ENCODE data around the gene SSTR4. TPM values are rescaled to one million over a fixed set of nuclear protein-coding genes. Genes with fewer than 3 reads are reported as not detected.

SSTR4 gene
- total and polyA plus RNA-seq, 4 donors = not detected

DNA sequence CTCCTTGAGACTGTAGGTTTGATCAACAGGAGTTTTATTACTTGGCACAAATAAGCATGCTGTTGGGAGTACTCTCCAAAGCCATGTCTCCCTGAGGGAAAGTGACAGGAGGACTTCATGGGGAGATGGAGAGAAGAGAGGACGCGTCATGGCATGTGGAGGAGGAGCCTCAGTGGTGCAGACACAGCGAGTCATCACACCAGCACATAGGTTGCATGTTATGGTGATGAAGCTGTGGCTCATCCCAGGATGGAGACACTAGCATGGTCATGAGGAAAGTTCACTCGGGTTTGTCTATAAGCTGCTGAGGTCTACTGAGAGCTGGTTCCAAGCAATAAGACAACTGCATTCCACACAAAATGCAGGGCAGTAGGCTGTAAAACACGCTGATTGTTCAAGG, 13.2 kb upstream of the SSTR4 start:
- no peak overlapping the region for H3K9ac ChIP-seq (ENCODE audit: low read depth in 1 of 2, low read length in 2 of 2)
- TF ChIP-seq NR2F2 (IDR thresholded peaks at IDR 0.05) (no peak), RAD21 (IDR thresholded peaks at IDR 0.05) (no peak), EGR1 (IDR thresholded peaks at IDR 0.05; ENCODE audit: low read depth in 2 of 2) (no peak), GABPA (IDR thresholded peaks at IDR 0.05 in 1 of 2, conservative IDR thresholded peaks at IDR 0.05 in 1 of 2) (no peak)
- TF ChIP-seq, protein P1, sequence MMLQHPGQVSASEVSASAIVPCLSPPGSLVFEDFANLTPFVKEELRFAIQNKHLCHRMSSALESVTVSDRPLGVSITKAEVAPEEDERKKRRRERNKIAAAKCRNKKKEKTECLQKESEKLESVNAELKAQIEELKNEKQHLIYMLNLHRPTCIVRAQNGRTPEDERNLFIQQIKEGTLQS (IDR thresholded peaks at IDR 0.05) = no peak
- no peak for DNase-seq (ENCODE audit: low spot score)
- H3K27ac ChIP-seq (ENCODE audit: low read depth in 1 of 2, low read length in 2 of 2) = no peak overlapping the region
- no peaks in the 10 kb centered on the region for H3K9me3 ChIP-seq (ENCODE audit: control insufficient read depth in 4 of 4, low read length in 3 of 4)
- no peak overlapping the region for H3K4me3 ChIP-seq (ENCODE audit: low read depth in 1 of 3, low read length in 3 of 3)
- no peaks in the 10 kb centered on the region for H3K36me3 ChIP-seq (ENCODE audit: control insufficient read depth in 4 of 4, insufficient read depth in 3 of 4, low read depth in 1 of 4, low read length in 3 of 4)
- H3K27me3 ChIP-seq (ENCODE audit: control insufficient read depth in 4 of 4, insufficient read depth in 4 of 4, low read length in 3 of 4) = peaks cover 0 to 2% (median 0%) of the 10 kb centered on the region in 4 donors
- 91% methylated on average over 5 of the region's 5 CpGs for WGBS
- no peaks in the 10 kb centered on the region for H3K4me1 ChIP-seq (ENCODE audit: control insufficient read depth in 4 of 4, insufficient read depth in 4 of 4, low read length in 3 of 4)

DNA sequence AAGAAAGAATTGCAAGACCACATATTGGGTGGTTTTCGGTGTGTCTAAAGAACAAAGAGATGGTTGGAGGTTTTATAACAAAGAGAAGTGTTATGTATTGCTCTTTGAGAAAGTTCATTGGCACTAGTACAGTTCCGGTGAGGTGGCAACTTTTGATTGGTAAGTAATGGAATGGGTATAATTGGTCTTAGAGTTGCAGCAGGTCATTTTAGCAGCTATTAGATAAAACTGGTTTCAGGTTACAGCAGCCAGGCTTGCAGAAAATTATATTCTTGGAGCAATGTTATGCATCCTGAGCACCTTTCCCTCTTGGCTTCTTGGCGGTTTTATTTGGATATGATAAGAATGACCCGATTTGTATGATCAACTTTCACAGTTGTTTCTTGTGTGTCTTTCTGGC, 12.3 kb upstream of the SSTR4 start:
- WGBS = 75% methylated on average over 4 of the region's 4 CpGs
- Histone ChIP-seq H3K4me1 (ENCODE audit: control insufficient read depth in 4 of 4, insufficient read depth in 4 of 4, low read length in 3 of 4) (no peaks in the 10 kb centered on the region), H3K9me3 (ENCODE audit: control insufficient read depth in 4 of 4, low read length in 3 of 4) (no peaks in the 10 kb centered on the region), H3K9ac (ENCODE audit: low read depth in 1 of 2, low read length in 2 of 2) (no peak overlapping the region), H3K4me3 (ENCODE audit: low read depth in 1 of 3, low read length in 3 of 3) (no peak overlapping the region), H3K27me3 (ENCODE audit: control insufficient read depth in 4 of 4, insufficient read depth in 4 of 4, low read length in 3 of 4) (peaks cover 0 to 2% (median 0%) of the 10 kb centered on the region in 4 donors), H3K36me3 (ENCODE audit: control insufficient read depth in 4 of 4, insufficient read depth in 3 of 4, low read depth in 1 of 4, low read length in 3 of 4) (no peaks in the 10 kb centered on the region), H3K27ac (ENCODE audit: low read depth in 1 of 2, low read length in 2 of 2) (no peak overlapping the region)
- TF ChIP-seq EGR1 (IDR thresholded peaks at IDR 0.05; ENCODE audit: low read depth in 2 of 2) (no peak), FOXA1 (IDR thresholded peaks at IDR 0.05) (no peak)
- TF ChIP-seq, protein P1 (IDR thresholded peaks at IDR 0.05) = no peak
- TF ChIP-seq, protein P2, sequence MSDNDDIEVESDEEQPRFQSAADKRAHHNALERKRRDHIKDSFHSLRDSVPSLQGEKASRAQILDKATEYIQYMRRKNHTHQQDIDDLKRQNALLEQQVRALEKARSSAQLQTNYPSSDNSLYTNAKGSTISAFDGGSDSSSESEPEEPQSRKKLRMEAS (IDR thresholded peaks at IDR 0.05) = no peak
- DNase-seq (ENCODE audit: low spot score) = no peak

GRCh38 chr20:23023621-23024177, 11.4 kb upstream of the SSTR4 start:
- Histone ChIP-seq H3K27ac (ENCODE audit: low read depth in 1 of 2, low read length in 2 of 2) (no peak overlapping the region), H3K4me3 (ENCODE audit: low read depth in 1 of 3, low read length in 3 of 3) (no peak overlapping the region), H3K27me3 (ENCODE audit: control insufficient read depth in 4 of 4, insufficient read depth in 4 of 4, low read length in 3 of 4) (peaks cover 0 to 2% (median 0%) of the 10 kb centered on the region in 4 donors), H3K4me1 (ENCODE audit: control insufficient read depth in 4 of 4, insufficient read depth in 4 of 4, low read length in 3 of 4) (no peaks in the 10 kb centered on the region), H3K9me3 (ENCODE audit: control insufficient read depth in 4 of 4, low read length in 3 of 4) (no peaks in the 10 kb centered on the region), H3K9ac (ENCODE audit: low read depth in 1 of 2, low read length in 2 of 2) (no peak overlapping the region), H3K36me3 (ENCODE audit: control insufficient read depth in 4 of 4, insufficient read depth in 3 of 4, low read depth in 1 of 4, low read length in 3 of 4) (no peaks in the 10 kb centered on the region)
- TF ChIP-seq, protein P3, sequence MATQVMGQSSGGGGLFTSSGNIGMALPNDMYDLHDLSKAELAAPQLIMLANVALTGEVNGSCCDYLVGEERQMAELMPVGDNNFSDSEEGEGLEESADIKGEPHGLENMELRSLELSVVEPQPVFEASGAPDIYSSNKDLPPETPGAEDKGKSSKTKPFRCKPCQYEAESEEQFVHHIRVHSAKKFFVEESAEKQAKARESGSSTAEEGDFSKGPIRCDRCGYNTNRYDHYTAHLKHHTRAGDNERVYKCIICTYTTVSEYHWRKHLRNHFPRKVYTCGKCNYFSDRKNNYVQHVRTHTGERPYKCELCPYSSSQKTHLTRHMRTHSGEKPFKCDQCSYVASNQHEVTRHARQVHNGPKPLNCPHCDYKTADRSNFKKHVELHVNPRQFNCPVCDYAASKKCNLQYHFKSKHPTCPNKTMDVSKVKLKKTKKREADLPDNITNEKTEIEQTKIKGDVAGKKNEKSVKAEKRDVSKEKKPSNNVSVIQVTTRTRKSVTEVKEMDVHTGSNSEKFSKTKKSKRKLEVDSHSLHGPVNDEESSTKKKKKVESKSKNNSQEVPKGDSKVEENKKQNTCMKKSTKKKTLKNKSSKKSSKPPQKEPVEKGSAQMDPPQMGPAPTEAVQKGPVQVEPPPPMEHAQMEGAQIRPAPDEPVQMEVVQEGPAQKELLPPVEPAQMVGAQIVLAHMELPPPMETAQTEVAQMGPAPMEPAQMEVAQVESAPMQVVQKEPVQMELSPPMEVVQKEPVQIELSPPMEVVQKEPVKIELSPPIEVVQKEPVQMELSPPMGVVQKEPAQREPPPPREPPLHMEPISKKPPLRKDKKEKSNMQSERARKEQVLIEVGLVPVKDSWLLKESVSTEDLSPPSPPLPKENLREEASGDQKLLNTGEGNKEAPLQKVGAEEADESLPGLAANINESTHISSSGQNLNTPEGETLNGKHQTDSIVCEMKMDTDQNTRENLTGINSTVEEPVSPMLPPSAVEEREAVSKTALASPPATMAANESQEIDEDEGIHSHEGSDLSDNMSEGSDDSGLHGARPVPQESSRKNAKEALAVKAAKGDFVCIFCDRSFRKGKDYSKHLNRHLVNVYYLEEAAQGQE (IDR thresholded peaks at IDR 0.05) = no peak
- TF ChIP-seq HNF4G (IDR thresholded peaks at IDR 0.05) = no peak
- no peak for TF ChIP-seq YY1 (IDR thresholded peaks at IDR 0.05)
- TF ChIP-seq, protein P1 (IDR thresholded peaks at IDR 0.05) = no peak
- TF ChIP-seq EGR1 (IDR thresholded peaks at IDR 0.05; ENCODE audit: low read depth in 2 of 2) = no peak
- no peak for TF ChIP-seq FOXA1 (IDR thresholded peaks at IDR 0.05)
- no peak for TF ChIP-seq RAD21 (IDR thresholded peaks at IDR 0.05)
- TF ChIP-seq GABPA (IDR thresholded peaks at IDR 0.05 in 1 of 2, conservative IDR thresholded peaks at IDR 0.05 in 1 of 2) = no peak
- TF ChIP-seq HNF4A (conservative IDR thresholded peaks at IDR 0.05) = no peak
- TF ChIP-seq NR2F2 (IDR thresholded peaks at IDR 0.05) = no peak
- no peak for TF ChIP-seq ZBTB33 (IDR thresholded peaks at IDR 0.05)
- no peak for TF ChIP-seq CTCF (IDR thresholded peaks at IDR 0.05; ENCODE audit: low read depth, low read length, missing input control)
- no peak for TF ChIP-seq SP1 (IDR thresholded peaks at IDR 0.05)
- no peak for TF ChIP-seq RXRA (IDR thresholded peaks at IDR 0.05)
- TF ChIP-seq, protein P2 (IDR thresholded peaks at IDR 0.05) = no peak
- no peak for TF ChIP-seq FOXA2 (IDR thresholded peaks at IDR 0.05)
- no peak for TF ChIP-seq JUND (IDR thresholded peaks at IDR 0.05)
- no peak for TF ChIP-seq TAF1 (conservative IDR thresholded peaks at IDR 0.05)
- WGBS = 86% methylated on average over 10 of the region's 10 CpGs
- DNase-seq (ENCODE audit: low spot score) = no peak

All from liver (tissue), 9 donors.